GM23248 (cell line): ENCODE results near the gene LMO1. TPM values are rescaled to one million over a fixed set of nuclear protein-coding genes. Genes with fewer than 3 reads are reported as not detected.

Experiments used
- DNase-seq: peaks from one replicate; pipeline ENCODE4 v3.0.0-alpha.2; 2015
- H2AFZ ChIP-seq: fragments of 200-600 bp; sonication (generic); 2 replicates; pipeline ENCODE4 v1.6.1; 2016; ENCODE audit warnings: antibody characterized with exemption
- H3F3A ChIP-seq: fragments of 200-600 bp; sonication (generic); 2 replicates; pipeline ENCODE4 v1.6.1; 2016; ENCODE audit warnings: mild to moderate bottlenecking, antibody characterized with exemption, mixed run types; ENCODE audit not compliant: insufficient read depth
- H3K27ac ChIP-seq: fragments of 200-600 bp; sonication (generic); 2 replicates; pipeline ENCODE4 v1.5.1; 2016; ENCODE audit warnings: mild to moderate bottlenecking
- H3K27me3 ChIP-seq: fragments of 200-600 bp; sonication (generic); replicated peaks from 2 replicates; pipeline ENCODE4 v1.6.1; 2016; ENCODE audit warnings: mild to moderate bottlenecking; ENCODE audit not compliant: insufficient read depth
- H3K36me3 ChIP-seq: fragments of 200-600 bp; sonication (generic); 2 replicates; pipeline ENCODE4 v1.6.1; 2016; ENCODE audit warnings: low read depth, mild to moderate bottlenecking
- H3K4me1 ChIP-seq: fragments of 200-600 bp; sonication (generic); 2 replicates; pipeline ENCODE4 v1.6.1; 2016; ENCODE audit warnings: mild to moderate bottlenecking; ENCODE audit not compliant: insufficient read depth
- H3K4me2 ChIP-seq: fragments of 200-600 bp; sonication (generic); one replicate; pipeline ENCODE4 v1.6.1; 2016; ENCODE audit warnings: mild to moderate bottlenecking; ENCODE audit not compliant: unreplicated experiment
- H3K4me3 ChIP-seq: fragments of 200-600 bp; sonication (generic); 2 replicates; pipeline ENCODE4 v1.5.1; 2016; ENCODE audit warnings: mild to moderate bottlenecking
- H3K79me2 ChIP-seq: fragments of 200-600 bp; sonication (generic); 2 replicates; pipeline ENCODE4 v1.6.1; 2016; ENCODE audit warnings: mild to moderate bottlenecking; ENCODE audit not compliant: insufficient read depth
- H3K9ac ChIP-seq: fragments of 200-600 bp; sonication (generic); 2 replicates; pipeline ENCODE4 v1.6.1; 2016; ENCODE audit warnings: mild to moderate bottlenecking
- H3K9me2 ChIP-seq: fragments of 200-600 bp; sonication (generic); 2 replicates; pipeline ENCODE4 v1.6.1; 2016; ENCODE audit warnings: mixed run types, mild to moderate bottlenecking, moderate library complexity; ENCODE audit not compliant: insufficient read depth
- H3K9me3 ChIP-seq: fragments of 200-600 bp; sonication (generic); one replicate; pipeline ENCODE4 v1.6.1; 2017; ENCODE audit warnings: low read depth
- H4K20me1 ChIP-seq: fragments of 200-600 bp; sonication (generic); 2 replicates; pipeline ENCODE4 v1.6.0; 2016; ENCODE audit not compliant: insufficient read depth
- EZH2 ChIP-seq: fragments of 200-600 bp; sonication (generic); IDR thresholded peaks from 2 replicates; pipeline ENCODE4 v1.6.1; 2018; ENCODE audit warnings: antibody characterized with exemption, mild to moderate bottlenecking; ENCODE audit not compliant: insufficient read depth, poor library complexity, severe bottlenecking
- EZH2phosphoT487 ChIP-seq: fragments of 200-600 bp; sonication (generic); IDR thresholded peaks from 2 replicates; pipeline ENCODE4 v1.6.1; 2018; ENCODE audit warnings: antibody characterized with exemption, moderate library complexity, mild to moderate bottlenecking, low read depth; ENCODE audit not compliant: insufficient read depth
- WGBS, 2 experiments: methylation state at CpG; one replicate each; pipeline ENCODE4 v1.1.6; 2015 to 2017; ENCODE audit warnings: low lambda C conversion rate in 2 of 2, low coverage in 1 of 2; ENCODE audit errors: missing lambda C conversion rate in 2 of 2; 5-methylcytosine and 5-hydroxymethylcytosine counted together
- in situ Hi-C: fragments of 300-500 bp; cut with MboI; formaldehyde crosslinking; loops from 2 replicates; pipeline ENCODE4 v1.15.0; 2020
- polyA plus RNA-seq: library from polyadenylated mRNA; unstranded; fragments of >200 nt; fragmentation: Nextera tagmentation; extraction: Ambion mirVana; gene quantifications from 2 replicates; pipeline ENCODE4 v1.2.1, GENCODE V29; 2016
- total RNA-seq: library from RNA; depleted of rRNA; stranded (reverse); fragments of >200 nt; shearing (Covaris generic); gene quantifications from 2 replicates; pipeline ENCODE4 v1.2.3, GENCODE V29; 2014

LMO1 gene
- total and polyA plus RNA-seq, 2 experiments from 2014 or later = not detected

DNA sequence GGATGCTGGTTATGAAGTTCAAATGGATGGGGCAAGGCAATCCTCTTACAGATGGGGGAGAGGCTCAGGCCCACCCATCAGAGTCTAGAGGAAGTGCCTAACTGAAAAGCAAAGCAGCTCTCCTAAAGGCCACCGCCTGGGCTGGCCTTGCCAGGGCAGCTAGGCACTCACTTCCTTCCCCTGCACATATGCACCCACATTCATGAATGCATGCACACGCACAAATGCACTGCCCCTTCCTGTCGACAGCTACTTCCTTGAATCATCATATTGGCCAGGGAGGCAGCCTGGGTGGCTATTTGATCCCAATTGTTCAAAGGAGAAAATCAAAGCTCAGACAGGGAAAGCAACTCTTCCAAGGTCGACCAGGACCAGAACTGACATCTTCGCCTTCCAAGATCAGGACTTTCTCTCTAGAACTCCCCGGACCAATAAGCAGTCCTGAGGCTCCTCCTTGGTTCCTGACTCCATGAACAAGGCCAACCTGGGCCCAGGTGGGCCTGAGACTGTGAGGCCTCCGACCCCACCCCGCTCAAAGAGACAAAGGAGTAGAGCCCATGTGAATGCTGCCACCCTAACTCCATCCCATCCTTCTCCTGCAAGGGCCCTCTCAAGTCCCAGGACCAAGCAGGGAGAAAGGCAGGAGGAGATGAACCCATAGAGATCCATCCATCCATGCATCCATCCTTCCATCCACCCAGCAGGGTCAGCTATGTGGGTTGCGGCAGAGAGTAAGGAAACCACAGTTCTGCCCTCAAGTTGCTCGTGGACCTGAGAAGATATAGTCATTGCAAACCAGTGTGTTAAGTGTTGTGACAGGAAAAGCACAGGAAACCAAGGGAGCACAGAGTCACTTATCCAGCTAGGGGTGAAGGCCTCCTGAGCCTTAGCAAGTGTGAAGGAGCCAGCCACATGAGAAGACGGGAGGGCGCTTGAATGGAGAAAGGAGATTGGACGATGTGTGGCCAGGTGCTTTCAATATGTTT is 35.4 kb upstream of the LMO1 start:
- no peaks in the 10 kb centered on the region for H3K9me3 ChIP-seq

DNA sequence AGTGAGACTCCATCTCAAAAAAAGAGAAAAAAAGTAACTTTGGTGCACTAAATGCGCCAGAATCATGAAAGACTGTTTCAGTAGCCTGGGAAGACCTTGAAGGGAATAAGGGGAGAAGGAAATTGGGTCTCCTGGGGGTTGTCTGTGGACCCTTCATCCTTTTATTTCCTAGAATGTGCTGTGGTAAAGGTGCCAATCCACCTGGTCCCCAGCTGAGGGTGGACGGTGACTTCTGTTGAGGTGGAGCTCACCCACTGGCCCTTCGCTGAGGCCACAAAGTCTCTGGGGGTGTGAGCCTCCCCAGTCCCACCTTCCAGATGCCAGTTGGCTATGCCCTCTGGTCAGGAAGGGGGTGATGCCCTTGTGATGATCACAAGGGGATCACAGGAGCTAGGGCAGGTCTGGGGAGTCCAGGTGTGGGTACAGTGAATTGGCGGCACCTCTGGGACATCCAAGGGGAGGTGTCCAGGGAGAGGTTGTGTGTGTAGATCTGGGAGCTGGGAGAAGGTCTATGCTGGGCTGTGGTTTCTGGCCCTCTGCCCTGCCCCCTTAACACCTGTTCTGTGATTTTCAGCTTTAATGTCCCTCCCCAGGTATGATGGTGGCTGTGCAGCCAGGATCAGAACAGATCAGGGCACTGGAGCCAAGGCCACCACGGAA is 34.2 kb upstream of the LMO1 start:
- Histone ChIP-seq H2AFZ (no peak overlapping the region), H3K27ac (no peak overlapping the region), H3K9me2 (no peaks in the 10 kb centered on the region), H3K4me1 (no peaks in the 10 kb centered on the region), H3K36me3 (no peaks in the 10 kb centered on the region), H3K4me3 (no peak overlapping the region), H3K4me2 (no peak overlapping the region), H4K20me1 (no peaks in the 10 kb centered on the region), H3F3A (no peaks in the 10 kb centered on the region), H3K9ac (no peak overlapping the region), H3K79me2 (no peaks in the 10 kb centered on the region), H3K9me3 (no peaks in the 10 kb centered on the region), H3K27me3 (peaks cover 7% of the 10 kb centered on the region)
- WGBS, 2 experiments = 58 to 67% methylated on average over 5 of the region's 5 CpGs
- DNase-seq = no peak
- in situ Hi-C loops = no loop called here
- TF ChIP-seq EZH2 = no peak
- TF ChIP-seq EZH2phosphoT487 = no peak

More for the DNA sequence above, 35.4 kb upstream of the LMO1 start:
- Histone ChIP-seq H3K27ac (no peak overlapping the region), H2AFZ (no peak overlapping the region), H3K36me3 (no peaks in the 10 kb centered on the region), H3K9me2 (no peaks in the 10 kb centered on the region), H4K20me1 (no peaks in the 10 kb centered on the region), H3F3A (no peaks in the 10 kb centered on the region), H3K4me2 (no peak overlapping the region), H3K79me2 (no peaks in the 10 kb centered on the region), H3K9ac (no peak overlapping the region), H3K4me1 (no peaks in the 10 kb centered on the region), H3K27me3 (no peaks in the 10 kb centered on the region; the same call in 1 of the 2 replicates), H3K4me3 (no peak overlapping the region)
- in situ Hi-C loops = no loop called here
- no peak for TF ChIP-seq EZH2
- no peak for TF ChIP-seq EZH2phosphoT487
- no peak for DNase-seq
- WGBS, 2 experiments = 48 to 54% methylated on average over 12 to 13 of the region's 13 CpGs

DNA sequence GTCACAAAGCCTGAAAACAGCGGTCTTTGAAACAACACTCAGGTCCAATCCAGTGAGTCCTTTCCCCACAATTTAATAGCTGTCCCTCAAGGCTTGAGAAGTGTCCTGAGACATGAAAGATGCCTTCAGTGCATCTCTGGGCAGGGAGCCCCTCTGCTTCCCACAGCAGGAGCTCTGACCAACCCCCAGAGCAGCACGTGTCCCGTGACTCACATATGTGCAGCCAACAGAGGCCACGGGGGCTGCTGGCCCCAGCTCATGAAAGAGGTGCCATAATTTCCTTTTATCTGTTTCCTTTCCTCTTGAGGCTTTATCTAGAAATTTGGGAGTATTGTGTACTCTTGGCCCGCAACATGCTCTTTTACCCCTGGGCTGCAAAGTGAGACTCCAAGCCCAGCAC is 33.2 kb upstream of the LMO1 start:
- Histone ChIP-seq H3K4me2 (no peak overlapping the region), H3K9me2 (no peaks in the 10 kb centered on the region), H3K4me1 (no peaks in the 10 kb centered on the region), H3F3A (no peaks in the 10 kb centered on the region), H2AFZ (no peak overlapping the region), H3K27ac (no peak overlapping the region), H3K9me3 (no peaks in the 10 kb centered on the region), H3K27me3 (peaks cover 7% of the 10 kb centered on the region), H3K79me2 (no peaks in the 10 kb centered on the region), H3K9ac (no peak overlapping the region), H4K20me1 (no peaks in the 10 kb centered on the region), H3K36me3 (no peaks in the 10 kb centered on the region), H3K4me3 (no peak overlapping the region)
- WGBS, 2 experiments = 54 to 59% methylated on average over 5 of the region's 5 CpGs
- in situ Hi-C loops = no loop called here
- no peak for DNase-seq
- TF ChIP-seq EZH2phosphoT487 (no peak), EZH2 (no peak)

DNA sequence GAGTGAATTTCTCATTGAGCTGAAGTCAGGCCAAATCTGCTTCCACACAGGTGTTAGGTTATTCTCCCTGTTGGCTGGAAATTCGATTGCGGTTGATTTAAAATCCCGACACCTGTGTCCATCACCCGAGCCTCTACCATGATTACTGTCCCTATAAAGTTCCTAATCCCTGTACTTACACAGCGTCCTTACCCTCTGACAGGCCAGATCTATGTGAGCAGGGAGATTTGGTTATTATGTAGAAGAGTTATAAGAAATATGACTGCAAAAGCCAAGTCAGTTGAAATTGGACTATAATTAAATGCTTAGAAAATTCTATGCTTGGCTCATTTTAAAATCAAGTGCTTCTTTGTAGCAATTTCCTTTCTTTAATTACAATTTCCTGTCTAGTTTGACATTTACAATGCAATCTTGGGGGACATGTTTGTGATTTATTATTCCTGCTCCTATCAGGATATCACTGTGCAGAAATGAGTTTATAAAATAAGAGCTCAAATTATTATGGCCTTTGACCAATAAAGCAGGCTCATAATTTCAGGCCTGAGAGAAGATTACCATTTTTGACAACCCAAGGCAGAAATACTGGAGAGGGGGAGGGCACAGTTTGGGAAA is 32.5 kb upstream of the LMO1 start:
- 42 to 46% methylated on average over 5 of the region's 5 CpGs for WGBS, 2 experiments
- H3K27me3 ChIP-seq = peaks cover 7% of the 10 kb centered on the region
- no peak overlapping the region for H3K27ac ChIP-seq
- TF ChIP-seq EZH2phosphoT487 (no peak), EZH2 (no peak)
- no peaks in the 10 kb centered on the region for H3K9me2 ChIP-seq
- H3K79me2 ChIP-seq = no peaks in the 10 kb centered on the region
- no peak overlapping the region for H2AFZ ChIP-seq
- DNase-seq = no peak
- H3F3A ChIP-seq = no peaks in the 10 kb centered on the region
- H3K4me2 ChIP-seq = no peak overlapping the region
- no peaks in the 10 kb centered on the region for H3K36me3 ChIP-seq
- H3K9me3 ChIP-seq = no peaks in the 10 kb centered on the region
- H3K9ac ChIP-seq = no peak overlapping the region
- H4K20me1 ChIP-seq = no peaks in the 10 kb centered on the region
- in situ Hi-C loops = no loop called here
- no peak overlapping the region for H3K4me3 ChIP-seq
- no peaks in the 10 kb centered on the region for H3K4me1 ChIP-seq
